GM18511 (cell line): ENCODE measurements around the gene ZFAND3.
A peak's percentile ranks its signal among the peaks of the same experiment; 100 is the strongest.

ENCODE experiments used
- ATAC-seq: cut with Tn5 transposase; IDR thresholded peaks from one replicate; pipeline ENCODE4 v1.9.1; 2021; ENCODE audit warnings: mild to moderate bottlenecking, moderate library complexity; ENCODE audit not compliant: unreplicated experiment

Gene ZFAND3, protein sequence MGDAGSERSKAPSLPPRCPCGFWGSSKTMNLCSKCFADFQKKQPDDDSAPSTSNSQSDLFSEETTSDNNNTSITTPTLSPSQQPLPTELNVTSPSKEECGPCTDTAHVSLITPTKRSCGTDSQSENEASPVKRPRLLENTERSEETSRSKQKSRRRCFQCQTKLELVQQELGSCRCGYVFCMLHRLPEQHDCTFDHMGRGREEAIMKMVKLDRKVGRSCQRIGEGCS

DNA sequence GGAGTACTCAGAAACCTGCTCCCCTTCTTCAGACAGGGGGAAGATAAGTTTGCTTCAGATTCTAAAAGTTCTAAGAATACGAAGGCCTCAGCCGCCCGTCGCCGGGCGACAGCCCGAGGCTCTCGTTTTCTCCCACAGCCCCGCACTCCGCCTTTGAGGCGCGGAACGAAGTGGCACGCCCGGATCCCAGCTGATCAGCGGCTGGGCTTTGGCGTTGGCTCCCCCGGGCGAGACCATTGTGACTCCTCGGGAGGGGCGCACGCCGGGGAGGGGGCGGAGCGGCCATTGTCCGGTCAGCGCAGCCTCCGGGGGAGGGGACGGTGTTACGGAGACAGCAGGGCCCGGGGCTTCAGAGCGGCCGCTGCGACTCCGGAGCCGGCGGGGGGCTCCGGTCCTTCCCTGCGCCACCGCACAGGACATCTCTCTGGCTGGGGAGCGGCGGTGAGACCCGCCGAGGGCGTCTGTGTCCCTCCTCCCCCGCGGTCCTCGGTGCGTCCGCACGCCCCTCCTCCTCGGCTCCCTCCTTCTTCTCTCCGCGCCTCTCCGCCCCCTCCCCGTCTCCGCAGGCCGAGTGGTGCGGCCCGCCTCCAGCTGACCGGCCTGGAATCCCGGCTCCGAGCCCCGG lies at the start of gene ZFAND3:
Gene ZFAND3, plus strand, starts transcription at position 551 of the 625 bp plus-strand sequence. CDS start 219 bp downstream, outside the sequence.
- ATAC-seq = peak; percentile 84

DNA sequence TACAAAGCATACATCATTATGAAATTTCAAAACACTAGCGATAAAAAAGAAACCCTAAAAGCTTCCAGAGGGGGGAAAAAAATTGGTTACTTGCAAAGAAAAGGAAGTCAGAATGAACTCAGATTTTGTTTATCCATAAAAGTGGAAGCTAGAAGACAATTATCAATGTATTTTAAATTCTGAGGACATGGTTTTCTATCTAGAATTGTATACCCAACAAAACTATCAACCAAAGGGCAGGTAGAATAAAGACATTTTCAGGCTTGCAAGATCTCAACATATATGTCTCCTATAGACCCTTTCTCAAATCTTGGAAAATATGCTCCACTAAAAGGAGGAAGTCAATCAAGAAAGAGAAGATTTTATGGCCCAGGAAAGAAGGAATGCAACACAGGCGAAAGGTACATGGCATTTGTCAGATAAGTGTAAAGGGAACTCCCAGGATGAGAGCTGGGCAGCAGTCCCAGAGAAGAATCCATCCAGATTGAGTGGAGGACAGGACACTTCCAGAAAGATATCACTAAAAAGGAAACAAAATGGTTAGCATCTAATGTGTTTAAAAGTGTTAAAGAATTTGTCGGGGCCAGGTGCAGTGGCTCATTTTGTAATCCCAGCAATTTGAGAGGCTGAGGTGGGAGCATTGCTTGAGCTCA lies 45.4 kb upstream of the ZFAND3 start:
- no peak for ATAC-seq

DNA sequence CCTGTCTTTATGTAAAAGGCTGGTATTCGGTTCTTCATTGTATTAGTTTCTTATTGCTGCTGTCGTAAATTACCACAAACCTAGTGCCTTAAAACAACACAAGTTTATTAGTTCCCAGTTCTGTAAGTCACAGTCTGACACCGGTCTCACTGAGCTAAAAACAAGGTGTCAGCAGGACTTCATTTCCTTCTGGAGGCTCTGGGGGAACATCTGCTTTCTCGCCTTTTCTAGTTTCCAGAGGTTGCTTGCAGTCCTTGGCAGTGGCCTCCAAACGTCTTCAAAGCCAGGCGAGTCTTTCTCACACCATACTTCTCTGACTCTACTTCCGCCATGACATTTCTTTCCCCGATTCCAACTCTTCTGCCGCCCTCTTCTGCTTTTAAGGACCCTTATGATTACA lies 43.0 kb upstream of the ZFAND3 start:
- no peak for ATAC-seq

DNA sequence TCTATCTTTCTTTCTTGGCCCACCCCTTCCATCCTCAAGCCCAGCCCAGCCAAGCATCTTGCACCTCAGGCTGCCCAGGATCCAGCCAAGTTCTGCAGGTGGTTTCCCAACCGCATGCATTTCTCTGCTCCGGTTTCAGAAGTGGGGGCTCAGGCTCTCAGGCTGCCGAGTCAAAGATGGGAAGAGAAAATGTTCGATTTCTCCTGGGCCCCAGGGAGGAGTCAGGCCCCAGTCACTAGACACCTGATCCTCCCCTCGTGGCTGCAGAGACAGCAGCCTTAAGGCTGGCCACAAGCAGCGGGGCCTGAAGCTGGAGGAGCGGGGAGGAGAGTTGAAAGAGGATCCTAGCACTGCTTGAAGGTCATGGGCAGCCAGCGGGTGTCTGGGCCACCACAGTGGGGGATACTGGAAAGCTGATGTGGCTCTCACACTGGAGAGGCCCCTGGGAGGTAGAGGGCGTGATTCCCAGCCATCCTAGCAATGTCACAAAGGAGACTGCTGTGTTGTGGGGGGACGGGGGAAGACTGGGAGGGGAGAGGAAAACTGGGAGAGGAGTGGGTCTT lies 42.2 kb upstream of the ZFAND3 start:
- ATAC-seq = no peak

DNA sequence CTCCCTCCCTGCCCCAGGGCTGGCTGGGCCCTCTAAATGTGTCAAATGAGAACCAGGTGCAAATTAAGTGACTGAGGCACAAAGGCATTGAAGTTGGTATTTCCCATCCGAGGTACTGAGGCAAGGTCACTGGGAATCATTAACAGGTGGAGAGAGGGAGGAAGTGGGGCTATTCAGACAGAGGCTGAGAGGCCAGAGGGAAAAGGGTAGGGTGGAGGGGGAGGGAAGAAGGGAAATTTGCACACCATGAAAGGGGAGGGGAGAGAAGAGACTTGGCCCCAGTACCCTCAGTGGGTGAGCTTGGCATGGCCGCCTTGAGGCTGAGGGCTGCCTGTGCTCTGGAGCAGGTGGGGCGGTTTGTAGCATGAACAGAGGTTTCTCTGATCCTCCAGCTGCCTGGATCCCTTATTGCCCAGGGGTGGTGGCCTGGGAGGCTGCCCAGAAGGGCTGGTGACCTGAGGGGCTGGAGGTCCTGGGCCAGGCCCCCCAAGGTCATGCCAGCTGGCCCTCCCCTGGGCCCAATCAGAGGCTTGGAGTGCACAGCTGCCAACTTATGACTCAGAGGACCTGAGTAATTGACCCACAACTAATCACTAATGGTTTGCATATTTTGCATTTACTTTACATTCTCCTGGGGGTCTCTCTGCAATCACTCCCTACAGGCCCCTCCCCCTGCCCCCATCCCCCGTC lies 40.3 kb upstream of the ZFAND3 start:
- ATAC-seq = no peak

DNA sequence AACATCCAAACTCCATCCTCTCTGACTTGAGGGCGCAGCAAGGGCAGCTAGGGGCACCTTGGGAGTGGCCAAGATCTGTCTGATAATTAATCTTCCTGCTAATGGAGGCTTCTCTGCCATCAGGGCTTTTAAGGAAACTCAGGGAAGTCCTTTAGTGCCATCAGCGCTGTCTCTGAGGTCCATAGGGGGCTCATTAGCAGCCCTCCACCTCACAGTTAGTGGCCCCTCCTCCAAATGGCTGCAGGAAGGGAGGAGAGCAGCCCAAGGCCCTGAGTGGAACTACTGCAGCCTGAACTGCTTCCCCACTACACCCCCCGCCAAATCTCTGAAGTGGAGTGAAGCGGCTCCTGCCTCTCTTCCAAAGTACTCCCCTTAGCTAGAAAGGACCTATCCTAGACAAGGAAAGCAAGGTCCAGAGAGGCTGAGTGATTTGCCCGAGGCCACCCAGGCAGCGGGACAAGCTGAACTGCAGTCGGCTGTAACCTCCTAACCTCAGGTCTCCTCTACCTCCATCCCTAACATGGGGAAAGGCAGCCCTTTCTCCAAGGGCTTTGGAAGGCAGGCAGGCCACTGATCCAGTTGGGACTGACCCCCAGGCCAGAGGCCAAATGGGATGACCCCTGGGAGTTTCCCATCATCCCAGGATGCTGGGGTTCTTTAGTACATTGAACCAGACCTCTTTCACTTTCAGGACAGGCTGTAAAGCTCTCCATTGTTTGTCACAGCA lies 39.5 kb upstream of the ZFAND3 start:
- ATAC-seq = no peak

DNA sequence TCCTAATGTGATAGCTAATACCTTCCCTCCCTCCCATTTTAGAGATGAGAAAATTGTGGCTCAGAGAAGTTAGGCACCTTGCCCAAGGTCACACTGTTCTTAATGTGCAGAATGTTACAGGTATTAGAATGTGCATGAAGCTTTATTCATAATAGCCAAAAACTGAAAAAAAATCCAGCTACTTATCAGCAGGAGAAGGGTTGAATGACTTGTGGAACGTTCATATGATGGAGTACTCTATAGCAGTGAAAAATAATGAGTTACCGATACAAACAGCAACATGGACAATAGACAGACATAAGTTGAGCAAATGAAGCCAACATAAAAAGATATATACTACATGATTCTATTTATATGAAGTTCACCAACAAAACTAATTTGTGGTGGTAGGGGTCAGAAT lies 37.7 kb upstream of the ZFAND3 start:
- ATAC-seq = no peak

DNA sequence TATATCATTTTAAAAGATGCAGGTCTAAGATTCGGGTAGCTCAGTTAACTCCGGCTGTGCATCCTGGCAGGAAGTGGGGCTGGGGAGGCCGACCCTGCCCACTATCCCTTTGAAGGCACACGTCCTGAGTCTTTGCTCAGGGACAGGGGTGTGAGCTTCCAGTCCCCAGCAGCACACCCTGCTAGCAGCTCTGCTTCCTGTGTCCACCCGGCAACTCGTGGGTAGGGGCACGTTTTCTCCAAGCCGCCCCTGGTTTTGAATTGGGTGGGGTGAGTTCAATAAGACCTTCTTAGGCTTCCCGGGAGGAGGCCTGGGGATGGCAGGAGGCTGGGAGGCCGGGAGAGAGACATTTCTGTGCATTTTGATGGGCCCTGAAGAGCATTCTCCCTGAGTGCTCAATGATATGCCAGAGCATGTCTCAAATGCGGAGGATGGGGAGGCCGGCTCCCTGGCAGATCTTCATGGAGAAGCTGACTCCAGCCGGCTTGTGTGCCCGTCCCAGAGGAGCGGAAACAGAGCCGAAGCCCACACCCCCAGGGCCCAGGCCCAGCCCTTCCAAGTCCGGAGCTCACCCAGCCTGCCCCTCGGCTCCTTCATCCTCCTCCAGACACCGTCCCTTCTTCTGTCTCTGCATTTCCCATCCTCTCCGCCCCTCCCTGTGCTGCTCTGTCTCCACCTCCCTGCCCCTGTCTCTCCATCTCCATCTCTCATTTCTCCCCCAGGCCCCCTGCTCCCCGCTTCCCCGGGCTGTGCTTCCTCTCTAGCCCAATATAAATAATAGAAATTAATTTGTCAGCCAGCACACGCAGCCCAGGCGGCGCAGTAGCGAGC lies 36.3 kb upstream of the ZFAND3 start:
- ATAC-seq = peak; percentile 36

DNA sequence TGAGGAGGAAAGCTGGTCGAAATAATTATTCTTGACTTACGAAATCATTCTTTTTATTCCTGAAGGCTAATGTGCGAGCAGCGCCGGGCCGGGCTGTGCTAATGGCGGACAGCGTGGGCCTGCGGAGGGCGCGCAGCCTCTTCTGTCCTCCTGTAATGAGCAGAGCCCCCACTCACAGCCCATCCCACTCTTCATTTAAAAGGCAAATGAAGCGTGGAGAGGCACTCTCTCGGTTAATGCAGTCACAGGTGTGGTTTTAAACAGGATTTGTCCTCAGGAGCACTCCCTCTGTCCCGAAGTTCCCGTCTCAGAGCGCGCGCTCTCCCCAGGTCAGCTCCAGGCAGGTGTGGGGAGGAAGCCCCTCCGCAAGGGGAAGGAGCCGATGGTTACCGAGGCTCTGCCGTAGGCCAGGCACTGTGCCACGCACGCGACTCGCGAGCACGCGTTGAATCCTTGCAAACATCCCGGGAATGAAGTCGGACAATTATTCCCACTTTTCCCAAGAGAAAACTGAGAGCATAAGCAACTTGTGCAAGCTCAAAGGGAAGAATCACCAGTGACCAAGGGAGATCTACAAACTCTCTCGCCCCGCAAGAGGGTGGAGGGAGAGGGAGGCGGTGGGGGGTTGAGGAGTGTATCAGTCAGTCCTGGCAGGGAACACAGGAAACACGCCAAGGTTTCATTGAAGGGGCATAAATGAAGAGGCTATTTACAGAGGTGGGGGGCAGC lies 35.5 kb upstream of the ZFAND3 start:
- ATAC-seq = peak; percentile 53

DNA sequence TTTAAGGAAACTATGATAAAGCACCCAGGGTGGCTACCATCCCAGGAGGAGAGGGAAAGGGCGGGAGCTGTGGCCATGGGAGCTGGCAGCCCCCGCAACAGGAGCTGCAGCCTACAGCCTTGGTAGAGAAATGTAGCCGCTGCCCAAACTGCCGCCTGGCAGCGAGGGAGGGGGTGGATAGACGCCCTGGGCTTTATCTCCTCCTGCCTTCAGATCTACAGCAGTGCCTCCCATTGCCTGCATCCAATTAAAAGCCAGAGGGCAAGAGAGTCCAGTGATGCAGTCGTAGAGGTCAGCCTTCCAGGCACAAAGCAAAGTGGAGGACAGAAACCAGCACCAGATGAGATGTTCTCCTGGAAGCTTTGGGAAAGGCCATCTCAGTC lies 35.0 kb upstream of the ZFAND3 start:
- ATAC-seq = no peak

DNA sequence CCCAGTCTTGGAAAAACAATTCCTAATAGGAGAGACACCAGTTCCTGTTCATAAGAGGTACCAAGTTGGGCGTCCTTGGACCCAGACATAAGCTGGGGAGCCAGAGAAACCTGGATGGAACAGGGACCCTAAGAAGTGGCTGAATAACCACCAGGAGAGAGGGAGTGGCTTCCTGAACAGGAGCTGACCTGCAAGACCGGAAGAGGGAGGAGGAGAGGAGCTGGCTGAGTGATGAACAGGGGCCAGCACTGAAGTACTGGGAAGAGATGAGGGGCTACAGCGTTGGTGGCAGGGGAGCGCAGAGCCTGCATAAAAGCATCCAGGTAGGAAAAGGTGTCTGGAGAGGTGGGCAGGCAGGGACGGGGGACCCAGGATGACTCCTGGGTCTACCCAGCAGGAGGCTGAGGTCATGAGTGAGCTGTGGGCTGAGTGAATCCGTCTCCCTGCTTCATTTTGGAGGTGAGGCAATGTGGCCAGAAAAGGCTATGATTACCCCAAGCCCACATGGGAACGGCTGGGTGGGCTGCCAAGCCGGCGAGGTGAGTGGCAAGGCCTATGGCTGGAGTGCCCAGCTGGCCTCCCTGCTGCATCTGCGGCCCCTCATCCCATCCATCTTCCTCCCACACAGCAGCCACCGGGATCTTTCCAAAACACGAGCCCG lies 34.4 kb upstream of the ZFAND3 start:
- no peak for ATAC-seq

DNA sequence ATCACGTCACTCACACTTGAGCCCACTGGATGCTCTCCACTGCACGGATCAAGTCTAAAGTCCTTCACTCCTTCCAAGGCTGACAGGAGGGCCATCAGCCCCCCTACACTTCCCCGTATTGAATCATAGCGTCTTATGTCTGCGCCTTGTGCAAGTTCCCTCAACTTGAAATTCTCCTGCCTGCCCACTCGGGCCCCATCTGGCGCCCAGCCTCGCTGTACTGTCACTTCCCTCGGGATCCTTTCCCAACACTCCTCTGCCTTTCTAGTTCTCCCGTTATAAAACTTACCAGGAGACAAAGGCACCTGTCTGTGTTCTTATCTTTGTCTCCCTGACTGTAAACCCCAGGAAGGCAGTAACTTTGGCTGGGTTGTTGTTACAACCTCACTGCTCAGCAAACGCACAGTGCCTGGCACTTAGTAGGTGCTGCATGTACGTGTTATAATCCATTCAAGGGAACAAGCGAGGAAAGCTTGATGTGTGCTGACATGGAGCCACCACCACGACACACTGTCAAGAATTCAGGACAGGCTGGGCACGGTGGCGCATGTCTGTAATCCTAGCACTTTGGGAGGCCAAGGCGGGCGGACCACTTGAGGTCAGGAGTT lies 33.8 kb upstream of the ZFAND3 start:
- no peak for ATAC-seq

DNA sequence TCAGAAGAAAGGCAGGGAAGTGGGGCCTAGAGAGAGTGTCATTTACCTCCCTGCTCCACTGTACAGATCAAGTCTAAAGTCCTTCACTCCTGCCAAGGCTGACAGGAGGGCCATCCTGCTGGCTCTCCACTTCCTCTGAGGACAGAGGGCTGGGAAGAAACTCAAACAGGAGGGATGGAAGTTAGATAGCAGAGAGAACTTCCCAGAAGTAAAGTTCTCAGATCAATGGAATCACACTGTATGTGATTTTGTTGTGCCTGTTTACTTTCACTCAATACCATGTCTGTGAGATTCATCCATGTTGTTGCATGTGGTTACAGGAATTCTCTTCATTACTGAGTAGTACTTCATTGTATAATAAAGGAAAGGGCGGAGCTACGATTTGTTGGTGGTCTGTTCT lies 32.3 kb upstream of the ZFAND3 start:
- ATAC-seq = no peak

DNA sequence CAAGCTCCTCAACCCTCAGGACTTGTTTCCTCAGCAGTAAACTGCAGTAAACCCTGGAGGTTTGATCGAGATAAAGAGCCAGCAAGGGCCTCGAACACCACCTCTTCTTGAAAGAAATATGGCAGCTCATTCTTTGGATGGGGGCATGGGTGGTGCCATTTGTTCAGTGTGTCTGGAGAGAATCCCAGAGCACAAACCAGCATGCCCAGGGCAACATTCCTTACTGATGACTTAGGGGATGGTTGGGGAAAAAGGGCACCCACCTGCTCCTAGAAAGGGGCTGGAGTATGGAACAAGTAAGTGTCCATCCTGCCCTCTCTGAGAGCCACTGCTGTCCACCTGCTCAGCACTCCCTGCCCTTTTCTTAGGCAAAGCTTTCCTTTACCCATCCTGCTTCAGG lies 31.3 kb upstream of the ZFAND3 start:
- ATAC-seq = no peak

DNA sequence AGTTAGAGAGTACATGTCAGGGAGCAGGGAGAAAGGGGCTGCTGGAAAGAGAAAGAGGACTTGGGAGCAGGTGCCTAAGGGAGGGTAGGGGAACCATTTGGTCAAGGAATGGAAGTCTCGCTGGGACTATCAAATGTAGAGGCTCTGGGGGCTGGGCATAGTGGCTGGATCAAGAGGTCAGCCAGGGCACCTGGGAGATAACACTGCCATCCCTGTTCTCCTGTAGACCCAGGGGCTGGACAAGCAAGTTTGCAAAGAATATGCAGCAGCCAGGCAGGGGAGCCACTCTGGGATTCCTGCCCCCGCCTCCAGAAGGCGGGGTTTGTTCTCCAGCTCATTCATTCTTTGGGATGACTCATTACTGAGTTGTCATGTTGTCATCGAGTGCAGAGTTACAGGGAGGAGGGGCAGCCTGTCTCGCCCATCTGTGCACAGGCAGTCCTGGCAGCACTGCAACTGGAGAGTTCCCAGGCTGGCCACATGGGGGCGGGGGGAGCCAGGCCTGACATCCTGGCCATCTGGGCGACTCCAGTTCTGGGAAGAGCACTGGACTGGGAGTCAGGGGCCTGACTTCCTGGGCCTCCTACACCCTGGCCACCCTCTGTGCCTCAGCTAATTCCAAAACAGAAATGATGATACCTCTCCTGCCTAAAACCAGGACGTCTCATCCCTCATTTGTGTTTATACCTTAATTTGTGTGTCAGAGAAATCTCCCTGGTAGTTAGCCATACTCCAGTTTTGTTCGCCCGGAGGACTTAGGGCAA lies 28.2 kb upstream of the ZFAND3 start:
- peak; percentile 87 for ATAC-seq

DNA sequence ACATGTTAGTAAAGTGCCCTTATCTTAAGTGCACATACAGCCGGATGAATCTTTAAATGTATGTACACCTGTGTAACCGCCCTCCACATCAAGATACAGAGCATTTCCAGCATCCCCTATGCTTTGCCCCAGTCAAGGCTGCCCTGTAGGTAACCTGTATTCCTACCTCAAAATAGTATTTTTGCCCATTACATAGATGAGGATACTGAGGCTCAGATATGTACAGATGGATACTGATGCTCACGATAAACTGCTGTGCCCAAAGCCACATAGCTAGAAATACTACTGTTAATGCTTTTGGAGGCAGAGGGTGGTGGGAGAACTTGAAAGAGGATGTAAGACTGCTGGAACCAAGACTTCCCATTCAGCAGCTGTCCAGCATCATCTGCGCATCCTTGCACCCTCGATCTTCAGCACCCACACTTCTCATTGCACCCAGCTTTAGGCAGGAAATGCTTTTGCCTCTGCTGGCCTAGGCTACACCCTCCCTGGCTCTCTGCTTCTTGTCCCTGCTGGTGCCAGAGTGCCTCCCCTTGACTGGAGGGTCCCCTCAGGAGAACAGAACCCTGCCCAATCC lies 27.0 kb upstream of the ZFAND3 start:
- ATAC-seq = no peak

DNA sequence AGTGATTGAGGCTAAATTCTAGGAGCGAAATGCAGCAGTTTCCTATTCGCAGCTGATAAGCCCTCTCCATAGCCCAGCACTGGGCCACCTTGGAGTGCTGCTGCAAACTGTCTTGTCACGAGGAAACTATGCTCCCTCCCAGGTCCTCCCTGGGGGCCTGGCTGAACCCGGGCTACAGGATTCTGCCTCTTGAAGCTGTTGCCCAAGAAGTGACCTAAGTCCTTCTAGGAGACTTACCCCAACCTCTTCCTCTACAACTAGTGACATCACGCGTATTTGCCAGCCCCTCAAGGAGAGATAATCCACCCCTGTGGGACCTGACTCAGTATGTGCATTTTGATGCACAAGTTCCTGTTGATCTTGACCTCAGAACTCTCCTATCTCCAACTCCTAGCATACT lies 26.5 kb upstream of the ZFAND3 start:
- ATAC-seq = no peak
